Measurements from ENCODE around the gene GRXCR1.

The GRXCR1 gene

DNA sequence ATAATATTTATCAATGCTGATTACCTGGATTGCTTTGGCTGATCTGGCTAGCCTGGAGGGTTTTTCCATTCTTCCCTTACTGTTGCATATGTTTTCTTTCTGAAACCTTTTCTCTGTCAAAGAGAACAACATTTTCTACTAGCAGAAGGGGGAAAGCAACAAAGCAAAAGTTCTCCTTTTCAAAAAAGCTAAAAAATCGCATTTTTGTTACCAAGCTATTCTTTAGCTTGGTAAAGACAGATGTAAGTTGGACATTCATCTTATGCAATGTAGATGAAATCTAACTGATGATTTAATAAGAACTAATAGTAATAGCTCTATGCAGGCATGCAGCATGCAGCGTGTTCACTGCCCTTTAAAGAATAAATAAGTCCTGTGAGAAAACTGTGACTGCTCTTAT lies at the start of gene GRXCR1:
TSS of gene GRXCR1 (plus strand) at position 301 of the 400 bp plus-strand sequence. CDS start 554 bp downstream, outside the sequence.
- TF ChIP-seq CTCF (conservative IDR thresholded peaks at IDR 0.05) = no peak
- no peak within 1 kb of the TSS for H3K27ac ChIP-seq

GRCh38 chr4:42843694-42844093 lies 48.8 kb upstream of the GRXCR1 start:
- peak; percentile 23; the same call in 1 of the 2 replicates for TF ChIP-seq CTCF (conservative IDR thresholded peaks at IDR 0.05)
- H3K27ac ChIP-seq = no peak overlapping the region

- no peak for TF ChIP-seq CTCF (conservative IDR thresholded peaks at IDR 0.05)
- H3K27ac ChIP-seq = no peak overlapping the region
Measured at GRCh38 chr4:42844422-42845070, 48.0 kb upstream of the GRXCR1 start.

DNA sequence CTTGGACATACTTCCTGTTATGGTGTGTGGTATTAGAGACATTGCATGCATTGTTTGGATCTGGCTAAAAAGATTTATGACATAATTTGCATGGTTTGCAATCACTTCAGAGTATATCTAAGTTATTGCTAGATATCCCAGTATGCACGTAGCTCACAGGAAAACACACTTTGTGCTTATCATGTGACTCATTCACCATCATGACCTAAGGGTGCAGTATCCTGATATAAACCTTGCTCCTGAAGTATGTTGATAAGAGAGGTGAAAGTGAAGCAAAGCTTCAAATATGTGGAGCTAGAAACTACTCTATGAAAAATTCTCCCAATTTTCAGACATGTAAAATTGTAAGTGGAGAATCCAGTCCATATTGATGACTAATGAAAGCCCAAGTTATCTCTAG lies 46.9 kb upstream of the GRXCR1 start:
- TF ChIP-seq CTCF (conservative IDR thresholded peaks at IDR 0.05) = no peak
- no peak overlapping the region for H3K27ac ChIP-seq

- TF ChIP-seq CTCF (conservative IDR thresholded peaks at IDR 0.05) = no peak
- H3K27ac ChIP-seq = no peak overlapping the region
Measured at GRCh38 chr4:42855779-42856178, 36.7 kb upstream of the GRXCR1 start.

DNA sequence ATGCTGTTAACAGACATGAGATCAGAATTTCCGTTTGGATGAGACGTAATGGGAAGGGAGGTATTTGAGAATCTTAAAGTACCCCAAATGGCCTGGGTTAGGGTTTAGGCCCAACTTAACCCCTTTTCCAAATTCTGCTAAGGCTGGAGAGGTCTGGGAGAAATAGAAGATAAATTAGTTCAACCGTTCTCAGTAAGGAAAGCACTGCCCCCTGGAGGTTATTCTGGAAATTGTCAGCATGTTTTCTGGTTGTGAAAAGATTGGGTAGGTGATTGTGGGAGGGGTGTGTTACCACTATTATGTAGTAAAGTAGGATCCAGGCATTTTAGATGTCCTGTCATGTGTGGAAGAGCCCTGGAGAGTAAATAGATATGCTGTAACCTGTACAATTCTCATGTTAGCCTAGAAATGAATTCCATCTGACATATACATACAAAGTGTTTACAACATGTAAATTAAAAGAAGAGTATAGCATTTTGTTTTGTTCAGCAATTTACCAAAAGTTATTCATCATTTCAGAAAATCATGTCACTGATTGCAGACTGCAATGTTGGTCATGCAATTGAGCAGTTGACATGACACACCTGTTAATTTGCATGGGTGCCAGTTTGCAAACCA lies 26.8 kb upstream of the GRXCR1 start:
- no peak overlapping the region for H3K27ac ChIP-seq
- peak; percentile 90 for TF ChIP-seq CTCF (conservative IDR thresholded peaks at IDR 0.05)

- no peak for TF ChIP-seq CTCF (conservative IDR thresholded peaks at IDR 0.05)
- H3K27ac ChIP-seq = peak overlapping the region; percentile 65
Measured at GRCh38 chr4:42871261-42871660, 21.3 kb upstream of the GRXCR1 start.

Data from VCaP (cell line).